Effector memory CD4-positive, alpha-beta T cell (primary cell): ENCODE results near the gene PER2.

Source experiments
- DNase-seq, 3 donors: peaks; one replicate each; pipeline ENCODE4 v3.0.0-alpha.2; 2020
- H3K27ac ChIP-seq: 2 replicates; pipeline ENCODE4 v1.7.0; 2013; ENCODE audit warnings: mild to moderate bottlenecking, low read length, moderate library complexity; ENCODE audit not compliant: insufficient read depth, poor library complexity, severe bottlenecking
- H3K27me3 ChIP-seq: replicated peaks from 2 replicates; pipeline ENCODE4 v1.7.0; 2013; ENCODE audit warnings: mild to moderate bottlenecking, low read length; ENCODE audit not compliant: insufficient read depth, control insufficient read depth, poor library complexity, severe bottlenecking
- H3K36me3 ChIP-seq: 2 replicates; pipeline ENCODE4 v1.7.0; 2013; ENCODE audit warnings: mild to moderate bottlenecking, low read length, moderate library complexity; ENCODE audit not compliant: control insufficient read depth, insufficient read depth
- H3K4me1 ChIP-seq: 2 replicates; pipeline ENCODE4 v1.7.0; 2013; ENCODE audit warnings: low read length, mild to moderate bottlenecking; ENCODE audit not compliant: control insufficient read depth, insufficient read depth, poor library complexity, severe bottlenecking
- H3K4me3 ChIP-seq: 2 replicates; pipeline ENCODE4 v1.7.0; 2013; ENCODE audit warnings: low read length, low read depth, mild to moderate bottlenecking; ENCODE audit not compliant: insufficient read depth, poor library complexity, severe bottlenecking
- H3K9me3 ChIP-seq: 2 replicates; pipeline ENCODE4 v1.7.0; 2013; ENCODE audit warnings: mild to moderate bottlenecking, low read length, moderate library complexity; ENCODE audit not compliant: control insufficient read depth

Gene PER2

DNA sequence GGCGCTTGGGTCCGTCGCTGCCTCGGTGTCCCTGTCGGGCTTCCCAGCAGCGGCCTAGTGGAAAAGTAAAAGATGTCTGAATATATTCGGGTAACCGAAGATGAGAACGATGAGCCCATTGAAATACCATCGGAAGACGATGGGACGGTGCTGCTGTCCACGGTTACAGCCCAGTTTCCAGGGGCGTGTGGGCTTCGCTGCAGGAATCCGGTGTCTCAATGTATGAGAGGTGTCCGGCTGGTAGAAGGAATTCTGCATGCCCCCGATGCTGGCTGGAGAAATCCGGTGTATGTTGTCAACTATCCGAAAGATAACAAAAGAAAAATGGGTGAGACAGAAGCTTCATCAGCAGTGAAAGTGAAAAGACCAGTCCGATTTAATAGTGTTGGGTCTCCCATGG, 56.6 kb downstream of the PER2 start:
- Histone ChIP-seq H3K9me3 (no peaks in the 10 kb centered on the region), H3K36me3 (no peaks in the 10 kb centered on the region), H3K27me3 (peaks cover 3% of the 10 kb centered on the region), H3K27ac (no peak overlapping the region), H3K4me1 (peaks cover 10% of the 10 kb centered on the region), H3K4me3 (peak overlapping the region; percentile 47)
- no peak for DNase-seq

DNA sequence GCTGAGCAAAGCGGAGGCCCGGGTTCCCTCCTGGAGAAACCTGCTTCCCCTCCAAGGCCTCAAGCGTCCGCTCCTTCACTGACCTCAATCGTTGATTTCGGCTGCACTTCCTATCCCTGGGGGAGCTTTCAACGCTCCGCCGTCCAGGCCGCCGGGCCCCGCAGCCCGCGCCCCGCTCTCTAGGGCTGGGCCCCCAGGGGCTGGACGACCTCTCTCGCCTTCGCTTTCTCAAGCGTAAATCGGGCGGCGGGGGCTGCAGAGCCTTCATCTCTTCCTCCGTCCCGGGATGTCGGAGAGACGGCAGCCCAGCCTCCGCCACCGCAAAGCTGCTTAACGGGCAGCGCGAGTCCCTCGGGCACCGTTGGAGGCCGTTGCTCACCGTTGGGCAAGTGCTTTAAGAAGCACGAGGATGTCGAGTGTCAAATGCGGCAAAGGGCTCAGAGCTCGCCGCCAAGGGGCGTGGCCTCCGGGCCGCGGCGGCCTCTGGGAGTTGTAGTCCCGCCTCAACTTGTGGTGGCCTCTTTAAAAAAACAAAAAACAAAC, 57.1 kb downstream of the PER2 start:
- H3K27ac ChIP-seq: no peak overlapping the region
- peak; percentile 56 to 72 (median 67) for DNase-seq
- H3K4me3 ChIP-seq: peak overlapping the region; percentile 47
- no peaks in the 10 kb centered on the region for H3K9me3 ChIP-seq
- H3K36me3 ChIP-seq: no peaks in the 10 kb centered on the region
- H3K4me1 ChIP-seq: peaks cover 10% of the 10 kb centered on the region
- H3K27me3 ChIP-seq: peaks cover 3% of the 10 kb centered on the region

DNA sequence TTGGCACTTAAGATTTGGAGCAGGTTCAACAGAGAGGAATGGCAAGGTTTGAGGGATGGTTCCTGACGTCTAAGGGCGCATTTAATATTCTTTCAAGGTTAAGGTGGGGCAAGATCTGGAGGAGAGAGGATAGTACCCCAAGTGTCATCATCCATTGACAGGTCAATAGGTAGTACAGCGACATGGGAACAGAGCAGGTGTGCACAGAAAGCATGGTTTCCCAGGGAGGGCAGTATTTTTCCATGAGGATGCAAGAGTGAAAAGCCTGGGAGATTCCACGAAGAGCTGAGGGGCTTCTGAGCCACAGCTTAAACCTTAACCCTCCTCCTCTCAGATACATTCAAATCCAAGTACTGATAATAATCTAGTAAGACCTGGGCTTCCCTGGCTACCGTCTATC, 57.7 kb downstream of the PER2 start:
- peaks cover 10% of the 10 kb centered on the region for H3K4me1 ChIP-seq
- peak overlapping the region; percentile 47 for H3K4me3 ChIP-seq
- H3K27me3 ChIP-seq: peaks cover 3% of the 10 kb centered on the region
- H3K27ac ChIP-seq: no peak overlapping the region
- no peaks in the 10 kb centered on the region for H3K36me3 ChIP-seq
- no peak for DNase-seq
- H3K9me3 ChIP-seq: no peaks in the 10 kb centered on the region

DNA sequence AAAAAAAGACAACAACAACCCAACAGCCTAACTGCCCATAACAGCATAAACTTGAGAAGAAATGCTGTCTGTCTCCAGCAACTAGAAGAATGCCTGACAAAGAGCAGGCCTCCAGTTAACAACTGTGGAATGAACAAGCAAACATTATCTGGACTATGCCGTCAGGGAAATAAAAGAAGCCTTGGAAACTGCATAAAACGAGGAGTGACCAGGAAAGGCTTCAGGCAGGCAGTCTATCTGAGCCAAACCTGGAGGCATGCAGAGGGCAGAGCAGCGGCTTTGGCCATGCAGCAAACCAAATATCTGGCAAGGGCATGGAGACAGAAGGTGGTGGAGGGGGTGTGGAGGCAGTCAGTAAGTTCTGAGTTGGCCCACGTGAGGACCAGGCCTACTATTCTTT, 59.7 kb downstream of the PER2 start:
- no peak overlapping the region for H3K27ac ChIP-seq
- H3K4me3 ChIP-seq: no peak overlapping the region
- H3K27me3 ChIP-seq: no peaks in the 10 kb centered on the region
- no peaks in the 10 kb centered on the region for H3K9me3 ChIP-seq
- H3K4me1 ChIP-seq: peaks cover 10% of the 10 kb centered on the region
- DNase-seq: no peak
- H3K36me3 ChIP-seq: no peaks in the 10 kb centered on the region

DNA sequence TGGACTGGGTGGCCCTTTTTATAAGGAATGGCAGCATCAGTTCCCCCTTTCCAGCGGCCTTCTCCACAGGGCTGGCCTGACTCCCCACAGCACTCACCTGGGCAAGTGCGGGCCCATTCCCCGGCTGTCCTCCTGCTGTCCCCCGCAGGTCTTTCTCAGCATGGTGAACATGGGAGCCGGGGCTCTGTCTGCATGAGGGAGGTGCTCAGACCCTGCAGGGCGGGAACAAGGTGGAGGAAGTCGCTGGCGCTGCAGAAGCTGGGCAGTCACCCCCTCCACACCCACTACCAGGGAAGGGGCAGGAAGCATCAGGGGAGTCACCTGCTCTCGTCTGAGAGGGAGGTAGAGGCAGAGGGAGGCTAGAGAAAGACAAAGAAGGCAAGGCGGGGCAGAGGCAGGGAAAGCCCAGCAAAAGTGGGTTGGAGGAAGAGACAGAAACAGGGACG, 60.8 kb downstream of the PER2 start:
- H3K27me3 ChIP-seq: no peaks in the 10 kb centered on the region

DNA sequence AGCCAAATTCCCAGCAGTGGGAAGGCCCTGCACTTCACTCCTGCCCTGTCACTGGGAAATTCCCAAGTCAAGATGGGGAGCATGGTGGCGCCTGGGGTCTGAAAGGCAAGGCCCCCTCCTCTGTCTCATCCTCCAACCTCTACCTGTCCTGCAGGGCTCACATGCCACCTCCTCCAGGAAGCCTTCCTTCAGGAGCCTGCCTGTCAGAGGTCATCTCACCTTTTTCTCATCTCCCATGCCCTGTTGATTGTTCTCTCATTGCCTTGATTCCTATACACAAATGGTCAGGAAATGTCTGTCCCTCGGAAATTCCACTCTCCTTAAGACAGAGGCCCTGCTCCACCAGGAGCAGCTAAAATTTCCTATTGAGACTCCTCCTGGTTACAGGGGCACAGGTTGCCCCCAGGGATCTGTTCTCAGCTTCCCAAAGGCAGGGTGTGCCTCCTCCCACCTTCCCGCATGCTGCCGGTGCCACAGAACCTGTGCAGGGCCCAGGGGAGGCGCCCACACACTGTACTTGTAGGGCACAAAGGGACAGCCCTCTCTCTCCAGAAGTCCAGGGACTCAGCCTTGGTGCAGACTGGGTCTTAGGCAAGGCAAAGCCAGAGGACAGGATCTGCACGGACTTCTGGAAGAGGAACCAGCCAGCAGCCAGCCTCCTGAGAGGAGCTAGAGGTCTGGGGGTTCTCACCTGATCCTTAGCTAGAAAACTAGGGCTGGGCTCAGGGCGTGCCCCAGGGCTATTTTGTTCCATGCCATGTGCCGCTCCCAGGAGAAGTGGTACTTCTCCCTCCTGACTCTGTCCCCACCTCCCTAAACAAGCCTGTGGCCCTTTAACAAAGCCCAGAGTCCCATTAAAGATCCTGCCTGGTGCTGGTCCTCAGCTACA, 61.5 kb downstream of the PER2 start:
- no peak overlapping the region for H3K27ac ChIP-seq
- no peaks in the 10 kb centered on the region for H3K27me3 ChIP-seq
- H3K4me1 ChIP-seq: peaks cover 10% of the 10 kb centered on the region
- no peak for DNase-seq
- no peak overlapping the region for H3K4me3 ChIP-seq
- H3K9me3 ChIP-seq: no peaks in the 10 kb centered on the region
- no peaks in the 10 kb centered on the region for H3K36me3 ChIP-seq

More for the DNA sequence above, 60.8 kb downstream of the PER2 start:
- DNase-seq: no peak
- Histone ChIP-seq H3K4me1 (peaks cover 10% of the 10 kb centered on the region), H3K4me3 (no peak overlapping the region), H3K27ac (no peak overlapping the region), H3K9me3 (no peaks in the 10 kb centered on the region), H3K36me3 (no peaks in the 10 kb centered on the region)

DNA sequence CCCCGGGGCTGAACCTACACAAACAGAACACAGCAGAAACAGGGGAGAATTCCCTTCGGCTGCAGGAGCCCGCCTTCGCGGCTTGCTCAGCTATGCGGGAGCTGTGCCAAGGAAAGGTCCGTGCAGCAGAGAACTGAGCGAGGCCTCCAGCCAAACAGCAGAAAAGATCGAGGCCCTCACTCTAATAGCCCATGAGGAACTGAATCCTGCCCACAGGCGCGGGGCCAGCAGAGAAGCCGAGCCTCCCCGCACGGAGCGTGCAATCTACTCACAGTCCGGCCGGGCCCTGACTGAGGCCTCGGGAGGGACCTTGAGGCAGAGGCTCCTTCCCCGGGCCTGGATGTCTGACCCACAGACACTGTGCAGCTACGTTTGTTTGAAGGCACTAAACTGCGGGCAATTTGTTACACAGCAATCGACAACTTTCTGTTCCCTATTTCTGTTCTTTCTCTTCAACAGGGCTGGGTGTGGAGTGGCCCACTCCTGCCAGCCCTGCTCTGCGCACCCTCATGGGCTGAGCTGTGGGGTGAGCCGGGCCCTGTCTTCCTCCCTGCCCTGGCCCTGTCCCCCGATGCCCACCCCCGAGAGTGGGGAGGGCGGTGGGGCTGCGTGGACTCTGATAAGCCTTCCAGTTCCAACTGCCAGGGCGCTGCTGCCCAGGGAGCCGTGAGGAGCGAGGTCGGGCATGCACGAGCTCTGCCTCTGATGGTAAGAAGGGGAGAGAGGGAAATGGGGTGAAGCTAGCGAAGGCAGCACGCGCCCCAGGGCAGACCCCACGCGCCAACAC, 62.3 kb downstream of the PER2 start:
- H3K27ac ChIP-seq: no peak overlapping the region
- H3K4me3 ChIP-seq: no peak overlapping the region
- H3K4me1 ChIP-seq: peaks cover 3% of the 10 kb centered on the region
- H3K36me3 ChIP-seq: no peaks in the 10 kb centered on the region
- no peaks in the 10 kb centered on the region for H3K9me3 ChIP-seq
- no peaks in the 10 kb centered on the region for H3K27me3 ChIP-seq
- no peak for DNase-seq

DNA sequence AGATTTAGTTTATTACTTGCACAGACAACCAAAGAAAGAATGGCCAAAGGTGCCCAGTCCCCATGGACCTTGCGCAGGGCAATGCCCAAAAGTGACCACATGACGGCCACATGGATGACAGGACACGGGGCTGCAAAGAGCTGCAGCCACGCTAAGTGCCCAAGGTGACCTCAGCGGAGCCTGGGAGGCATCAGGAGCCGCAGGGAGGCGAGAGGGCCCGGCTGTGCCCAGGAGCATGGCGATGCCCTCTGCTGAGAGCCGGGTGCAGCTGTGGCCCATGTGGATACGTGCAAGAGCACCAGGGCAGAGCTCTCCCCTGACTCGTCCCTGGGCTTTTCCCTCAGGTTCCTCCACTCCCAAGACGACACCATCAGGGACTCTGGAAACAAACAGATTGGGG, 63.3 kb downstream of the PER2 start:
- no peaks in the 10 kb centered on the region for H3K36me3 ChIP-seq
- H3K9me3 ChIP-seq: no peaks in the 10 kb centered on the region
- H3K27me3 ChIP-seq: no peaks in the 10 kb centered on the region
- no peak overlapping the region for H3K4me3 ChIP-seq
- no peak overlapping the region for H3K27ac ChIP-seq
- H3K4me1 ChIP-seq: no peaks in the 10 kb centered on the region
- no peak for DNase-seq

DNA sequence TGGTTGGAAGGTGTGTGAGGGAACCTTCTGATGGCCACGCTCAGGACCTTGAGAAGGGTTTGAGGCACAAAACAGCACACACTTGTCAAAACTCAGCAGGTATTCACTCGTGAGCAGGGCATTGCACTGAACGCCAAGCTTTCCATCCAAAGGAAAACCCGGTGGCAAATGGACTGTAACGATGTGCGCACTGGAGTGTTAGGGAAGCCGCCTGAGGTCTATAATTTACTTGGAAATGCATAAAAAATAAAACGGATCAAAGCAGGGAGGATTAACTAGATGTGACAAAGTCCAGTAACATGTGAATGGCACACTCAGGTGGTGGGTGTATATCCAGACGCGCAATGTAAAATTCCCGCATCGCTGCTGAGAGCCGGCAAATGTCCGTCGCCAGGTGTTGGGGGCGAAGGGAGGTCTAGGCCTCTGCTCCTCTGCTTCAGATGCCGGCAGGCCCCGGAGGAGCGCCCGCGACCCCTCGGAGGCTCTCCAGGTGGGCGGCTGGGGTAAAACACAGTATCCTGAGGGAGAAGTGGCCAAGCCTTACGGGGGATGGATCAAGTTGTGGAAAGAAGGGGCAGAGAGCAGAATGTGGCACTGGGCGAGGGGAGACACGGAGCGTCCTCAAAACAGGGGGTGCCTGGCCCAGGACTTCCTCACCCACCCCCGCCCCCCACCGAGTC, 63.9 kb downstream of the PER2 start:
- no peaks in the 10 kb centered on the region for H3K36me3 ChIP-seq
- DNase-seq: no peak
- H3K4me3 ChIP-seq: no peak overlapping the region
- H3K4me1 ChIP-seq: no peaks in the 10 kb centered on the region
- H3K9me3 ChIP-seq: no peaks in the 10 kb centered on the region
- no peak overlapping the region for H3K27ac ChIP-seq
- no peaks in the 10 kb centered on the region for H3K27me3 ChIP-seq
